ENCODE results near the gene LPAR5.
A peak's percentile ranks its signal among the peaks of the same experiment; 100 is the strongest.

Gene LPAR5

GRCh38 chr12:6635856-6636531 is at the start of gene LPAR5:
LPAR5 (minus strand) TSS chr12:6635959; CDS start chr12:6621248, 14,711 bp downstream.
- peak in 2 of 10 donors; percentile 18 to 46 for DNase-seq
- intact Hi-C loops (cut with DNase I) = no loop called here

- DNase-seq = peak in 1 of 10 donors; percentile 60
- intact Hi-C loops (cut with DNase I) = loop anchor here (1.0 kb wide), 1 partner anchor 67 kb away; no protein-coding TSS in a partner anchor
Measured at GRCh38 chr12:6684609-6685008, 48.9 kb upstream of the LPAR5 start.

GRCh38 chr12:6676962-6677361 is 41.2 kb upstream of the LPAR5 start:
- DNase-seq = peak in 1 of 10 donors; percentile 5
- intact Hi-C loops (cut with DNase I) = no loop called here

- intact Hi-C loops (cut with DNase I) = no loop called here
- peak in 1 of 10 donors; percentile 52 for DNase-seq
Measured at GRCh38 chr12:6672143-6672542, 36.4 kb upstream of the LPAR5 start.

GRCh38 chr12:6667559-6668210 is 31.9 kb upstream of the LPAR5 start:
- intact Hi-C loops (cut with DNase I) = no loop called here

GRCh38 chr12:6666211-6666610 is 30.5 kb upstream of the LPAR5 start:
- intact Hi-C loops (cut with DNase I) = no loop called here
- no peak for DNase-seq

More at GRCh38 chr12:6667559-6668210, 31.9 kb upstream of the LPAR5 start:
- DNase-seq = peak in 1 of 10 donors; percentile 17

GRCh38 chr12:6664902-6665301 is 29.1 kb upstream of the LPAR5 start:
- intact Hi-C loops (cut with DNase I) = loop anchor here (5.0 kb wide), 1 partner anchor 48 kb away; no protein-coding TSS in a partner anchor

GRCh38 chr12:6662906-6663742 is 27.4 kb upstream of the LPAR5 start, which contains the start of gene ING4:
ING4 (minus strand) TSS chr12:6663119; CDS start chr12:6663101, 18 bp downstream.
- DNase-seq = peak; percentile 95 to 100 (median 97)
- intact Hi-C loops (cut with DNase I) = loop anchor here (1.0 to 5.0 kb wide), 3 partner anchors 26 to 60 kb away; partner anchors contain the start of gene ZNF384

More at GRCh38 chr12:6664902-6665301, 29.1 kb upstream of the LPAR5 start:
- no peak for DNase-seq

GRCh38 chr12:6662602-6662905 is 26.8 kb upstream of the LPAR5 start:
- DNase-seq = no peak
- intact Hi-C loops (cut with DNase I) = loop anchor here (5.0 kb wide), 1 partner anchor 45 kb away; no protein-coding TSS in a partner anchor

- intact Hi-C loops (cut with DNase I) = no loop called here
Measured at GRCh38 chr12:6653987-6654386, 18.2 kb upstream of the LPAR5 start.

GRCh38 chr12:6653342-6653741 is 17.6 kb upstream of the LPAR5 start:
- DNase-seq = no peak
- intact Hi-C loops (cut with DNase I) = no loop called here

More at GRCh38 chr12:6653987-6654386, 18.2 kb upstream of the LPAR5 start:
- peak in 2 of 10 donors; percentile 12 to 43 for DNase-seq

GRCh38 chr12:6652391-6652790 is 16.6 kb upstream of the LPAR5 start:
- DNase-seq = no peak
- intact Hi-C loops (cut with DNase I) = no loop called here

GRCh38 chr12:6650832-6651231 is 15.1 kb upstream of the LPAR5 start:
- DNase-seq = peak in 2 of 10 donors; percentile 44 to 62
- intact Hi-C loops (cut with DNase I) = no loop called here

GRCh38 chr12:6647083-6647604 is 11.4 kb upstream of the LPAR5 start, which contains the start of gene ACRBP:
ACRBP (minus strand) TSS chr12:6647432; CDS start chr12:6647366, 66 bp downstream.
- intact Hi-C loops (cut with DNase I) = no loop called here
- peak; percentile 48 to 96 (median 59) for DNase-seq

GRCh38 chr12:6646276-6647082 is 10.7 kb upstream of the LPAR5 start:
- peak in 3 of 10 donors; percentile 61 to 80 (median 68) for DNase-seq
- intact Hi-C loops (cut with DNase I) = no loop called here

GRCh38 chr12:6644903-6645302 is 9.1 kb upstream of the LPAR5 start:
- peak in 6 of 10 donors; percentile 41 to 90 (median 71) for DNase-seq

GRCh38 chr12:6644257-6644596 is 8.5 kb upstream of the LPAR5 start:
- intact Hi-C loops (cut with DNase I) = no loop called here
- DNase-seq = peak in 2 of 10 donors; percentile 27 to 41

More at GRCh38 chr12:6644903-6645302, 9.1 kb upstream of the LPAR5 start:
- intact Hi-C loops (cut with DNase I) = no loop called here

GRCh38 chr12:6643569-6644256 is 8.0 kb upstream of the LPAR5 start:
- peak in 3 of 10 donors; percentile 43 to 64 (median 48) for DNase-seq
- intact Hi-C loops (cut with DNase I) = no loop called here

GRCh38 chr12:6641131-6641530 is 5.4 kb upstream of the LPAR5 start:
- DNase-seq = peak in 6 of 10 donors; percentile 23 to 87 (median 72)
- intact Hi-C loops (cut with DNase I) = no loop called here
